COR-L47 (cell line): ENCODE results near the gene TTC13.
"Not testable (repeated sequence)": the region's sequence is repeated elsewhere in the genome, so short reads cannot be mapped to it uniquely, and the experiment has no call there.

ENCODE experiments used
- DNase-seq: peaks from one replicate; lab custom pipeline; 2025; lab: John Stamatoyannopoulos, UW

TTC13 gene

GRCh38 chr1:230992100-230992774 is 13.6 kb upstream of the TTC13 start:
- DNase-seq: no peak

DNA sequence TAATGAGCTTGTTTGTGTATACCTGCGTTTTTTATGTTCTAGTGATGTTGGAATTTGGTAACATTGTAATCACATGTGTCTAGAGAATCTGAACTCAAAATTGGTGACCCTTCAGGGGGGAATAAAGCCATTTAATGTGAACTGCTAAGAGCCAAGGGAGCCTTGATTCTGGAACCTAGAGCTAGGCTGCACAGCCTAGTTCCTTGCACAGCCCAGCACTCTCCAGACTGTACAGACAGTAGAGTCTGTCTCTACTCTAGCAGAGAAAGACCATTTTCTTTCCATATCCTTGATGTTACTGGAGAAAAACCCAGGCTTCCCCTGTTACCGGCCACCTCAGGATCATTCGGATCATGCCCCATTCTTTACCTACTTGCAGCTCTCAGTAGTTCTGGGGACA is 8.8 kb upstream of the TTC13 start:
- no peak for DNase-seq

DNA sequence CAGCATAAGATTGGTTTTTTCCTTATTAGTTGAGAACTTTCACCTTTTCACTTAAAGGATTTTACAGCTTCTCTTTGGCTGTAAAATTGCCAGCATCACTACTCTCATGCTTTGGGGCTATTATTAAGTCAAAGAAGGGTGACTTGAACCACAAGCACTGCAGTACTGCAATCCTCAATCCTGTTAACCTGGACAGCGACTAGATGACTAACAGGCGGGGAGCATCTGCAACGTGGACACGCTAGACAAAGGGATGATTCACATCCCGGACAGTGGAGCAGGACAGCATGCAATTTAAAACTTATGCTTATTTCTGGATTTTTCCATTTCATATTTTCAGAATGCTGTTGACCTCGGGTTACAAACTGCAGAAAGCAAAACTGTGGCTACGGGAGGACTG is 8.3 kb upstream of the TTC13 start:
- DNase-seq: no peak

DNA sequence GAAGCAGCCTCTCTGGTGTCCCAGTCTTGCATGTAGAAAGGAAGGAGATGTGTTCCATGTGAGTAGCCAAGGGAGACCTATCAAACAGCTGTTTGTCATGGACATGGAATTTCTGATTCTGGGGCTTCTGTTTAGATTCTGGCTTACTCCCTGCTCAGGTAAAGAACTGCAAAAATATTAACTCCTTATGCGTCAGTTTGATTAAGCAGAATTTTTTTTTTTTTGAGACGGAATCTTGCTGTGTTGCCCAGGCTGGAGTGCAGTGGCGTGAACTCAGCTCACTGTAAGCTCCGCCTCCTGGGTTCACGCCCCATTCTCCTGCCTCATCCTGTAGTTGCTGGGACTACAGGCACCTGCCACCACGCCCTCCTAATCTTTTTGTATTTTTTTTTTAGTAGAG is 7.0 kb upstream of the TTC13 start:
- DNase-seq: no peak

- not testable (repeated sequence) for DNase-seq
These were observed 6.2 kb upstream of the TTC13 start for GRCh38 chr1:230984622-230985515.

- no peak for DNase-seq
These were observed 5.2 kb upstream of the TTC13 start for GRCh38 chr1:230983811-230984210.

DNA sequence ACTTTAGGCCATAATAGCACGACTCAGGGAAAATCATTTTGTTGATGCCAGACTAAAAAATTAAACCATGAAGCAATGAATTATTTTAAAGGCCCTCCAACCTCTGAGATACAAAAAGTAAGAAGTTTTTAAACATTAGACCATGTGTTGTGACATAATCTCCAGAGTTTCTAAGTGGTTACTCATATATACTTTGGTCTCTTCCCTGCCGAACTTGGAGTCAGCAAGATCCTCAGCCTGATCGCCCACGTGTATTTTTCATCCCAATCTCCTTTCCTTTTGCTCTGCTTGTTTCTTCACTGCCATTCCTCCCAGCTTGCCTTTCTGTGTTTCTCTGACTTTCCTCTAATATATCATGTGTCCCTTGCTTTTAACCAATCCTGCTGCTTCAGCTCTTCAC is 4.0 kb upstream of the TTC13 start:
- no peak for DNase-seq

- DNase-seq: no peak
These were observed 1.3 kb upstream of the TTC13 start for GRCh38 chr1:230979952-230980351.

- DNase-seq: no peak
These were observed 692 bp upstream of the TTC13 start for GRCh38 chr1:230979389-230979716.

GRCh38 chr1:230977761-230978490 is 735 bp downstream of the TTC13 start:
- peak; percentile 61 for DNase-seq

DNA sequence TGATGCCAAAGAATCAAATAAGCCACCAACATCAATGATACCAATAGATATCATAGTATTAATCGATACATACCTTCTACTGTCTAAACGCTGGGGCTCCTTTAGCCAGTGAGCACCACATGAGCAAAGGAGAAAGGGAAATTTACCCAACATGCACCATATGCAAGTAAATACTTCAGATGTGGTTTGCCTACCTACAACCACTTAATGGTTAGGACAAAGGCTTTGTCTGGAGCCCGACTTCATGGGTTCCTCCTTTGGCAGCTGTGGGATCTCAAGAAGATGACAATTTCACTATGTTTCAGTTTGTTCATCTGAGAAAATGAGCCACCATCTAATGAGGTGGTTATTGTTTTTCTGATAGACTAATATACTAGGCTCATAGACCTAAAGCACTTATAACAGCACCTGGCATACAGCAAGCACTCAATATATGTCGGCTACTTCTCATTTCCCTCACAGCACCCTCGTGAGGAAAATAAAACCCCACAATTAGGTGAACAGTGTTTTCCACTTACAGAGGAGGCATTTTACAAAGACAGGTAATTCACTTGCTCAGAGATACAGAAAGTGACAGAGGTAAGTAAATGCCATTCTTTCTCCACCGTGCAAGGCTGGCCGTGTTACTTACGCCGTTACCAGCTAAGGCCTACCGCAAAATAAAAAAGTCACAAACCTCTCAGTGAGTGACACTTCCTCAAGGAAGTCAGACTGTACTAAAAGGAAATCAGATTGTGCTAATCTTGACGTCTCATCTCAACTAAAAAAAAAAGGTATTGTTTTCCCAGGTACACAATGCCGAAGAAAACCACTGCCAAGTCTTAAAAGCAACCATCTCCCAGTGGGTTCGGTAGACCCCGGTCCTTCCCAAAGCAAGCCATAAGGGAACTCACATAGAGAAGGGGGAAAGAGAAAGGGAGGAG is 1.6 kb downstream of the TTC13 start:
- no peak for DNase-seq

DNA sequence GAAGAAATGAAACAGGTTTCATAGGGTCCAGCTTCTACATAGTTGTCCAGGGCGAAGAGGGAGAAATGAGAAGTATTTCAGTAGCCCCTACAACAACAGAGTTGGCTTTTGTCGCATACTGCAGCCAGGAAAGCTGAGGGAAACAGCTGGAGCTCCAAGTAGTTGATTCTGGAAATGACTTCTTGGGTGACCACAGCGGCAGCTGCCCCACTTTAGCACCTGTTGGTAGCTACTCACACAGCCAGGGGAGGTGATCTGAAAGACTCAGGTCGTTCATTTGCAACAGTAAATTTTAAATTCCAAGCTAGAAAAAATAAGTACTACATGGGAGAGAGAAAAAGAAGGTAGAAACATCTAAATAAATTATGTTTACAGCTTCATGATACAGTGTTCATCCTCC is 2.3 kb downstream of the TTC13 start:
- DNase-seq: no peak

GRCh38 chr1:230975636-230976035 is 3.0 kb downstream of the TTC13 start:
- DNase-seq: no peak

GRCh38 chr1:230972855-230973271 is 5.8 kb downstream of the TTC13 start:
- DNase-seq: no peak

DNA sequence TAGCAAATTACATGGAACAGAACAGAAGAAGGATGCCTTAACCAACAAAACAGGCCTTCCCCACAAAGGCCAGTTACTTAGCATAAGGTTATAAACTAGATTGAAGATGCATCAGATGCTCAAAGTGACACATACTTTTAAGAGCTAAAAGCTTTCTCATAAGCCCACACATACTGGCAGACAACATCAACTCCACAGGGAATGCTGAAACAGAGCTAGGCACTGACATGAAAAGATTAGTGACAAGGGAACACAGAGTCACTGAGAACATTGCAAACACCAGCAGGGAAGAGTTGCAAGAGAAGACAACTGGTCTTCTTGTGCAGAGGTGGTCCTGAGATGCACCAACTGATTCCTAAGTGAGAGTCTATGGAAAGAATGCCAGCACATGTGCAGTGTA is 6.9 kb downstream of the TTC13 start:
- no peak for DNase-seq

GRCh38 chr1:230970432-230970831 is 8.2 kb downstream of the TTC13 start:
- DNase-seq: no peak

DNA sequence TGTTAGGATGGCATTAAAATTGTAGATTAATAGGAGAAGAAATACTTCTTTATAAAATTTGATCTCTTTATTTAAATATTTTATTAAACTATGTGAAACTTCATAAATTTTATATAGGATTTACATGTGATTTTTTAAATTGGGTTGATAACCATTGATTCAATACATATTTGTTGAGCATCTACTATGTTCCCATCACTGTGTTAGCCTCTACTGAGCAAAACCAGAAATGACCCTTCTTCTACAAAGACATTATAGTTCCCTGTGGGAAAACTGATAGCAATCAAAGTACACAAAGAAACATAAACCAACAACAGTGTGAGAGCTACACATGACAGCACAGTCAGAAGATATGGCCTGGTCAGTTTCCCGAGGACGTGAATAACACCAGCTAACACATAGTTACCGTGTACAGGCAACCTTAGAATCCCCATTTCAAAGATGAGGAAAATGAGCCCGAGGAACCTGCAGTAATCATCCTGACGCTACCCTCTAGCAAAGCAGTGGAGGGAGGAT is 12.2 kb downstream of the TTC13 start:
- DNase-seq: no peak

- DNase-seq: no peak
These were observed 13.1 kb downstream of the TTC13 start for GRCh38 chr1:230965535-230965934.

GRCh38 chr1:230964896-230965295 is 13.8 kb downstream of the TTC13 start:
- no peak for DNase-seq

DNA sequence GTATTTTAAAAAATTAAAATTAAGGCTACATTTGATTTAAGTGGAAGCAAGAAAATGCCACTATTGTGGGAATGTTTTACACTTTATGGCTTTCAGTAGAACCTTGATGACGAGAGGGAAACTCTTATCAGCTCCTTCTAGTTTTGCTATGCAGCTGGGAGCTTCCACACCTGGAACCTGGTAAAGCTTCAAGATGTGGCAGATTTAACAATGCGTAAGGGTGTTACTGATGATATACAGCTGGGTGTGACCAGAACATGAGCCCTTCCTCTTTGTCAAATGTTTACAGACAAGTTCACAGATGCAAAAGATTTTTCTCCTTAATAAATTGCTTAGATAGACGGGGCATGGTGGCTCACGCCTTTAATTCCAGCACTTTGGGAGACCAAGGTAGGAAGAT is 20.3 kb downstream of the TTC13 start:
- DNase-seq: no peak

DNA sequence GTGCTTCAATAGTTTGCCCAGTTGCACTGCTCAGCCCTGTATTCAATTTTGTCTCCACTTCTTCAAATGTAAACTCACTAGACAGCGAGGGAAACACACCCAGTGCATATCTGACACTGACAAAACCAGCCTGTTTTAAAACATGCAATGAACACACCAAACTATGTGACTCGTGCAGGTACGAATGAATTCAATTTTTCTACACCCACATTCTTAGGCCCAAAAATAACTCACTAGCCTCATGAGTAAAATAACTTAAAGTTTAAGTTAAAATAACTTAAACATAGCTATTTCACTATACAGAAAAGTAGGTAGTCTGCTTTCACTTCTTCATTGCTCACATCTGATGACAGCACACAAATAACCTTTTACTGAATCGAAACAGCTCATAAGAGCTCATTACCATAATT is 21.1 kb downstream of the TTC13 start:
- no peak for DNase-seq

- no peak for DNase-seq
These were observed 28.3 kb downstream of the TTC13 start for GRCh38 chr1:230950404-230950803.
